A549 (cell line): ENCODE measurements around the gene SLC12A2. TPM values are rescaled to one million over a fixed set of nuclear protein-coding genes. Genes with fewer than 3 reads are reported as not detected.

ENCODE experiments used
- ATAC-seq, 2 experiments: fragments of 200-7000 bp in 1 of 2; fragments of >200 bp in 1 of 2; cut with Nextera tagmentation in 1 of 2; cut with Tn5 transposase in 1 of 2; 3 replicates each; pipeline versions ENCODE4 v1.8.0 to v1.9.1; 2018 to 2020; ENCODE audit warnings: mild to moderate bottlenecking in 1 of 2, moderate library complexity in 1 of 2
- CTCF ChIA-PET: fragments of 300-600 bp; sonication (Branson Sonifier 250); formaldehyde crosslinking; extraction: SDS; loops from one replicate; lab custom pipeline; 2021; ENCODE audit warnings: antibody characterized with exemption, inconsistent platforms; lab: Yijun Ruan, JAX
- POLR2A ChIA-PET: fragments of 350-600 bp; formaldehyde crosslinking; extraction: SDS; loops from one replicate; lab custom pipeline; 2021; ENCODE audit warnings: antibody characterized with exemption, inconsistent platforms; lab: Yijun Ruan, JAX
- DNase-seq, 2 experiments: peaks; one replicate each; pipeline versions ENCODE4 v3.0.0 to v3.0.0-alpha.2; 2011 to 2016; ENCODE audit warnings: low read depth in 1 of 2, low spot score in 1 of 2
- FAIRE-seq: peaks from 2 replicates; lab custom pipeline; 2011; peaks lifted over from hg19 to GRCh38; lab: Jason Lieb, UNC
- H3K27ac ChIP-seq, 2 experiments: fragments of >200 bp; sonication (Bioruptor Twin); formaldehyde crosslinking; 3 replicates each; pipeline ENCODE4 v1.5.1; 2016 to 2017
- H3K4me1 ChIP-seq: fragments of >200 bp; sonication (Bioruptor Twin); formaldehyde crosslinking; 3 replicates; pipeline ENCODE4 v1.6.1; 2016
- H3K4me2 ChIP-seq: fragments of >200 bp; sonication (Bioruptor Twin); formaldehyde crosslinking; 3 replicates; pipeline ENCODE4 v1.6.1; 2016
- H3K4me3 ChIP-seq: fragments of >200 bp; sonication (Bioruptor Twin); formaldehyde crosslinking; 3 replicates; pipeline ENCODE4 v1.5.1; 2016
- H3K9me3 ChIP-seq: fragments of >200 bp; sonication (Bioruptor Twin); formaldehyde crosslinking; 3 replicates; pipeline ENCODE4 v1.6.1; 2016
- BHLHE40 ChIP-seq: IDR thresholded peaks from 2 replicates; pipeline ENCODE4 v1.6.1; 2012; ENCODE audit warnings: low read depth, low read length, inconsistent platforms
- CEBPB ChIP-seq, 2 experiments: fragments of >200 bp in 1 of 2; sonication (Bioruptor Twin) in 1 of 2; formaldehyde crosslinking in 1 of 2; IDR thresholded peaks; 2 replicates each; pipeline ENCODE4 v1.6.1; 2012 to 2016
- ELK1 ChIP-seq: fragments of 150-350 bp; IDR thresholded peaks from 2 replicates; pipeline ENCODE4 v1.6.1; 2014; ENCODE audit warnings: low read depth, mild to moderate bottlenecking, low read length
- EP300 ChIP-seq, 2 experiments: fragments of >200 bp; sonication (Bioruptor Twin); formaldehyde crosslinking; IDR thresholded peaks; 2 replicates in 1 of 2; 3 replicates in 1 of 2; pipeline ENCODE4 v1.6.1; 2016 to 2017
- FOSB ChIP-seq: fragments of 250-450 bp; sonication (Bioruptor Pico); IDR thresholded peaks from 2 replicates; pipeline ENCODE4 v1.5.0; 2020; ENCODE audit warnings: mild to moderate bottlenecking, moderate library complexity
- GATA3 ChIP-seq: IDR thresholded peaks from 2 replicates; pipeline ENCODE4 v1.6.1; 2012; ENCODE audit warnings: borderline replicate concordance
- HDAC2 ChIP-seq: fragments of 200-600 bp; sonication (generic); IDR thresholded peaks from 2 replicates; pipeline ENCODE4 v1.6.1; 2016
- HEYL ChIP-seq: fragments of 250-450 bp; sonication (Bioruptor Pico); IDR thresholded peaks from 2 replicates; pipeline ENCODE4 v1.8.0; 2021; ENCODE audit warnings: mild to moderate bottlenecking, moderate library complexity
- HMGXB4 ChIP-seq: fragments of 250-450 bp; sonication (Bioruptor Pico); IDR thresholded peaks from 2 replicates; pipeline ENCODE4 v1.5.0; 2021; ENCODE audit warnings: mild to moderate bottlenecking, moderate library complexity, borderline replicate concordance
- HOXA7 ChIP-seq: fragments of 250-450 bp; sonication (Bioruptor Pico); IDR thresholded peaks from 2 replicates; pipeline ENCODE4 v1.5.0; 2020; ENCODE audit warnings: mild to moderate bottlenecking, moderate library complexity
- JUN ChIP-seq, 2 experiments: fragments of >200 bp; sonication (Bioruptor Twin); formaldehyde crosslinking; IDR thresholded peaks; 2 replicates in 1 of 2; 3 replicates in 1 of 2; pipeline ENCODE4 v1.6.1; 2016 to 2017
- KDM1A ChIP-seq: fragments of 200-600 bp; sonication (generic); IDR thresholded peaks from 2 replicates; pipeline ENCODE4 v1.6.1; 2016; ENCODE audit warnings: low read depth, mild to moderate bottlenecking
- MAFK ChIP-seq: fragments of 450-650 bp; IDR thresholded peaks from 2 replicates; pipeline ENCODE4 v1.6.1; 2014; ENCODE audit not compliant: partially characterized antibody
- MAX ChIP-seq: IDR thresholded peaks from 2 replicates; pipeline ENCODE4 v1.6.1; 2012
- MAZ ChIP-seq: fragments of 150-350 bp; IDR thresholded peaks from 2 replicates; pipeline ENCODE4 v1.6.1; 2014; ENCODE audit warnings: antibody characterized with exemption, low read depth, low read length, borderline replicate concordance
- NFE2L2 ChIP-seq: fragments of 150-350 bp; conservative IDR thresholded peaks from 2 replicates; pipeline ENCODE4 v1.6.1; 2014; ENCODE audit warnings: low read length
- NR3C1 ChIP-seq: fragments of >200 bp; sonication (Bioruptor Twin); formaldehyde crosslinking; IDR thresholded peaks from 3 replicates; pipeline ENCODE4 v1.6.1; 2017
- PBX3 ChIP-seq: IDR thresholded peaks from 2 replicates; pipeline ENCODE4 v1.6.1; 2012
- RAD21 ChIP-seq, 2 experiments: fragments of >200 bp in 1 of 2; sonication (Bioruptor Twin) in 1 of 2; formaldehyde crosslinking in 1 of 2; IDR thresholded peaks in 1 of 2; conservative IDR thresholded peaks in 1 of 2; 2 replicates in 1 of 2; 3 replicates in 1 of 2; pipeline ENCODE4 v1.6.1; 2012 to 2018; ENCODE audit warnings: inconsistent platforms in 1 of 2
- RARB ChIP-seq: fragments of 250-450 bp; sonication (Bioruptor Pico); IDR thresholded peaks from 2 replicates; pipeline ENCODE4 v1.8.0; 2021; ENCODE audit warnings: mild to moderate bottlenecking, moderate library complexity
- RCOR1 ChIP-seq: fragments of 150-350 bp; IDR thresholded peaks from 2 replicates; pipeline ENCODE4 v1.6.1; 2014; ENCODE audit warnings: antibody characterized with exemption, low read length, low read depth
- REST ChIP-seq: fragments of 200-600 bp; sonication (generic); IDR thresholded peaks from 2 replicates; pipeline ENCODE4 v1.6.1; 2016; ENCODE audit warnings: antibody characterized with exemption, mild to moderate bottlenecking, moderate library complexity
- RNF2 ChIP-seq: fragments of 200-600 bp; sonication (generic); IDR thresholded peaks from 2 replicates; pipeline ENCODE4 v1.6.1; 2016; ENCODE audit warnings: low read depth, mild to moderate bottlenecking, antibody characterized with exemption, moderate library complexity, borderline replicate concordance
- SMC3 ChIP-seq: fragments of >200 bp; sonication (Bioruptor Twin); formaldehyde crosslinking; IDR thresholded peaks from 3 replicates; pipeline ENCODE4 v1.6.1; 2018; ENCODE audit warnings: inconsistent platforms
- SREBF2 ChIP-seq: fragments of 450-650 bp; IDR thresholded peaks from 2 replicates; pipeline ENCODE4 v1.6.1; 2014; ENCODE audit warnings: mild to moderate bottlenecking, moderate library complexity
- ZFP36 ChIP-seq: fragments of 450-650 bp; IDR thresholded peaks from 2 replicates; pipeline ENCODE4 v1.6.1; 2014; ENCODE audit warnings: borderline replicate concordance; ENCODE audit not compliant: partially characterized antibody
- ZNF302 ChIP-seq: fragments of 250-450 bp; sonication (Bioruptor Pico); IDR thresholded peaks from 2 replicates; pipeline ENCODE4 v1.9.0; 2021; ENCODE audit warnings: inconsistent platforms, mild to moderate bottlenecking, moderate library complexity
- WGBS: methylation state at CpG from one replicate; pipeline ENCODE4 v1.1.6; 2017; ENCODE audit errors: missing lambda C conversion rate; 5-methylcytosine and 5-hydroxymethylcytosine counted together
- polyA plus RNA-seq, 4 experiments: library from polyadenylated mRNA; depleted of rRNA in 3 of 4; stranded (reverse); fragments of >200 nt; fragmentation: RNase III in 1 of 4; extraction: RNeasy Plus Mini Kit Qiagen cat#74134 plus additional on column Dnase treatment in 1 of 4; gene quantifications; 2 replicates in 3 of 4; 3 replicates in 1 of 4; pipeline ENCODE4 v1.2.3, GENCODE V29; 2011 to 2017

The SLC12A2 gene
- polyA plus RNA-seq, 2 of the 4 experiments (the other 2 are of a cell fraction): 17.1 to 99.9 TPM

- CTCF ChIA-PET: no interaction called here
- TF ChIP-seq NFE2L2 (no peak), CEBPB (IDR thresholded peaks at IDR 0.05) (no peak), HOXA7 (no peak), KDM1A (no peak), SMC3 (no peak), HEYL (CRISPR knock-in tag) (no peak), MAX (no peak), RAD21 (conservative IDR thresholded peaks at IDR 0.05 in 1 of 2, IDR thresholded peaks at IDR 0.05 in 1 of 2) (no peak), MAZ (no peak), HDAC2 (no peak), JUN (IDR thresholded peaks at IDR 0.05) (no peak), REST (no peak), ZNF302 (CRISPR knock-in tag) (no peak)
- WGBS: 95% methylated on average over 14 of the region's 14 CpGs
These were observed 25.6 kb downstream of the SLC12A2 start for GRCh38 chr5:128109138-128109537.

GRCh38 chr5:128109766-128110165 lies 26.2 kb downstream of the SLC12A2 start:
- H3K9me3 ChIP-seq: no peaks in the 10 kb centered on the region
- DNase-seq: no peak
- no peak for ATAC-seq
- H3K27ac ChIP-seq: no peak overlapping the region
- no peak overlapping the region for H3K4me3 ChIP-seq
- 94% methylated on average over 1 of the region's 1 CpG for whole genome bisulfite sequencing
- peaks cover 8% of the 10 kb centered on the region for H3K4me1 ChIP-seq
- TF ChIP-seq HDAC2: no peak
- TF ChIP-seq BHLHE40: no peak
- no peak for TF ChIP-seq RNF2
- no peak for TF ChIP-seq SMC3
- no peak for TF ChIP-seq MAX
- TF ChIP-seq FOSB (CRISPR knock-in tag): no peak
- TF ChIP-seq SREBF2: no peak
- TF ChIP-seq GATA3: no peak
- TF ChIP-seq EP300 (IDR thresholded peaks at IDR 0.05): no peak
- TF ChIP-seq HMGXB4 (CRISPR knock-in tag): no peak
- no peak for TF ChIP-seq PBX3
- no peak for TF ChIP-seq RCOR1
- no peak for TF ChIP-seq RARB (CRISPR knock-in tag)
- no peak for TF ChIP-seq REST
- no peak for TF ChIP-seq ELK1
- TF ChIP-seq MAFK: no peak
- TF ChIP-seq NR3C1: no peak
- TF ChIP-seq ZFP36: no peak
- ChIA-PET CTCF (no interaction called here), POLR2A (no interaction called here)
- H3K4me2 ChIP-seq: no peak overlapping the region
- FAIRE-seq: no peak

More at GRCh38 chr5:128109138-128109537, 25.6 kb downstream of the SLC12A2 start:
- Histone ChIP-seq H3K4me1 (peaks cover 8% of the 10 kb centered on the region), H3K4me3 (no peak overlapping the region), H3K9me3 (no peaks in the 10 kb centered on the region), H3K27ac (no peak overlapping the region), H3K4me2 (no peak overlapping the region)
- FAIRE-seq (no peak), DNase-seq (no peak), ATAC-seq (no peak)
- POLR2A ChIA-PET: no interaction called here
